GM12878 (cell line): ENCODE data around the gene KCNK1. TPM values are rescaled to one million over a fixed set of nuclear protein-coding genes. Genes with fewer than 3 reads are reported as not detected.

ENCODE experiments used
- ATF7 ChIP-seq: fragments of 450-650 bp; IDR thresholded peaks from 2 replicates; pipeline ENCODE4 v1.6.1; 2016; ENCODE audit warnings: low read depth, mild to moderate bottlenecking
- BRCA1 ChIP-seq: IDR thresholded peaks from 2 replicates; pipeline ENCODE4 v1.6.1; 2011; ENCODE audit warnings: low read depth, low read length, improper control_type of control experiment
- CBFB ChIP-seq: IDR thresholded peaks from 2 replicates; pipeline ENCODE4 v1.6.1; 2016; ENCODE audit warnings: antibody characterized with exemption, low read depth
- CHD1 ChIP-seq: IDR thresholded peaks from 2 replicates; pipeline ENCODE4 v1.6.1; 2012; ENCODE audit warnings: low read depth, low read length, improper control_type of control experiment
- CHD2 ChIP-seq: IDR thresholded peaks from 2 replicates; pipeline ENCODE4 v1.6.1; 2011; ENCODE audit warnings: low read depth, low read length, improper control_type of control experiment, borderline replicate concordance
- EGR1 ChIP-seq, 2 experiments: IDR thresholded peaks; 1 replicate in 1 of 2; 2 replicates in 1 of 2; pipeline ENCODE4 v1.6.1; 2011 to 2012; ENCODE audit warnings: low read depth in 2 of 2, low read length in 2 of 2, borderline replicate concordance in 1 of 2, mild to moderate bottlenecking in 1 of 2, moderate library complexity in 1 of 2
- FOS ChIP-seq: IDR thresholded peaks from 3 replicates; pipeline ENCODE4 v1.6.1; 2011; ENCODE audit warnings: borderline replicate concordance; ENCODE audit not compliant: insufficient read length; ENCODE audit errors: extremely low read depth
- NFXL1 ChIP-seq: fragments of 450-650 bp; IDR thresholded peaks from 2 replicates; pipeline ENCODE4 v1.6.1; 2017; ENCODE audit warnings: antibody characterized with exemption, mild to moderate bottlenecking, borderline replicate concordance
- POU2F2 ChIP-seq: IDR thresholded peaks from 3 replicates; pipeline ENCODE4 v1.6.1; 2011; ENCODE audit warnings: low read depth, mild to moderate bottlenecking, low read length, borderline replicate concordance
- SREBF2 ChIP-seq: IDR thresholded peaks from 2 replicates; pipeline ENCODE4 v1.6.1; 2012; ENCODE audit warnings: mild to moderate bottlenecking, low read length
- SRF ChIP-seq, 2 experiments: IDR thresholded peaks; 2 replicates each; pipeline ENCODE4 v1.6.1; 2011; ENCODE audit warnings: low read depth in 2 of 2, low read length in 2 of 2, mild to moderate bottlenecking in 1 of 2, moderate library complexity in 1 of 2
- TARDBP ChIP-seq: IDR thresholded peaks from 2 replicates; pipeline ENCODE4 v1.6.1; 2016; ENCODE audit warnings: borderline replicate concordance
- polyA plus RNA-seq, 11 experiments: library from polyadenylated mRNA; depleted of rRNA in 4 of 11; unstranded in 6 of 11; stranded (reverse) in 5 of 11; fragments of >200 nt; fragmentation: Nextera tagmentation in 4 of 11; fragmentation: Illumina TruSeq in 1 of 11; extraction: Ambion mirVana in 4 of 11; extraction: Trizol in 1 of 11; gene quantifications; 1 replicate in 1 of 11; 2 replicates in 10 of 11; pipeline versions ENCODE4 v1.2.1 to v1.2.3, GENCODE V29; 2011 to 2016; ENCODE audit warnings: inconsistent platforms in 2 of 11, missing spikeins in 2 of 11, low read depth in 1 of 11
- total RNA-seq, 4 experiments: library from RNA; depleted of rRNA in 3 of 4; stranded (reverse); fragments of >200 nt in 3 of 4; fragmentation: Illumina TruSeq in 1 of 4; extraction: Trizol in 1 of 4; gene quantifications; 2 replicates each; pipeline versions ENCODE4 v1.2.1 to v1.2.3, GENCODE V29; 2013 to 2021
- TF ChIP-seq, protein P1 (sequence below): fragments of 450-650 bp; IDR thresholded peaks from 2 replicates; pipeline ENCODE4 v1.6.1; 2017; ENCODE audit warnings: mild to moderate bottlenecking, moderate library complexity
- TF ChIP-seq, protein P2 (sequence below): IDR thresholded peaks from 2 replicates; pipeline ENCODE4 v1.6.1; 2012; ENCODE audit warnings: low read length, inconsistent platforms
- TF ChIP-seq, protein P3 (sequence below): fragments of 450-650 bp; IDR thresholded peaks from 2 replicates; pipeline ENCODE4 v1.6.1; 2014; ENCODE audit warnings: mild to moderate bottlenecking
- TF ChIP-seq, protein P4 (sequence below): fragments of 450-650 bp; formaldehyde crosslinking; IDR thresholded peaks from 2 replicates; pipeline ENCODE4 v1.5.0; 2022; ENCODE audit warnings: mild to moderate bottlenecking, missing genetic modification characterization
- TF ChIP-seq, protein P5 (sequence below): fragments of 150-350 bp; IDR thresholded peaks from 2 replicates; pipeline ENCODE4 v1.6.1; 2016; ENCODE audit warnings: low read depth, low read length

The KCNK1 gene
- total and polyA plus RNA-seq, 10 of the 15 experiments (the other 5 are each of a cell fraction or from before 2014, with no cell fraction given), result 9.4 to 27.6 (median 15.1) TPM

DNA sequence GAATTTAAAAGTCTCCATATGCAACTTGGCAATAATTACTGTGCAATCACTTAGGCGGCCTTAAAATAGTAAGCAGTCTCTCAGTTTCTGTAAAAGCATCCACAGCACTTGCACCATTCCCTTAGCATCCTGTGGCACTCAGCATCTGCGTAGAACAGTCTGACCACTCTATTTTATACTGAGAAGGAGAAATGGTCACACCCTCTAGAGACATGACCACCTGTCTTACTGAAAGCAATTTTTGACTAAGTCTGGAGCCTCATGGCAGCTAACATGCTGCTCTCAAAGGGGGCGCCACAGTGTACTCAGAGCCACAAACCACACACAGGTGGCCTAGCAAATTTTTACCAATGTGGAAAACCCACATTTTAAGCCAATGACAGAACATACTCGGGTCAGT, 62.0 kb downstream of the KCNK1 start (continued):
- TF ChIP-seq, protein P1, sequence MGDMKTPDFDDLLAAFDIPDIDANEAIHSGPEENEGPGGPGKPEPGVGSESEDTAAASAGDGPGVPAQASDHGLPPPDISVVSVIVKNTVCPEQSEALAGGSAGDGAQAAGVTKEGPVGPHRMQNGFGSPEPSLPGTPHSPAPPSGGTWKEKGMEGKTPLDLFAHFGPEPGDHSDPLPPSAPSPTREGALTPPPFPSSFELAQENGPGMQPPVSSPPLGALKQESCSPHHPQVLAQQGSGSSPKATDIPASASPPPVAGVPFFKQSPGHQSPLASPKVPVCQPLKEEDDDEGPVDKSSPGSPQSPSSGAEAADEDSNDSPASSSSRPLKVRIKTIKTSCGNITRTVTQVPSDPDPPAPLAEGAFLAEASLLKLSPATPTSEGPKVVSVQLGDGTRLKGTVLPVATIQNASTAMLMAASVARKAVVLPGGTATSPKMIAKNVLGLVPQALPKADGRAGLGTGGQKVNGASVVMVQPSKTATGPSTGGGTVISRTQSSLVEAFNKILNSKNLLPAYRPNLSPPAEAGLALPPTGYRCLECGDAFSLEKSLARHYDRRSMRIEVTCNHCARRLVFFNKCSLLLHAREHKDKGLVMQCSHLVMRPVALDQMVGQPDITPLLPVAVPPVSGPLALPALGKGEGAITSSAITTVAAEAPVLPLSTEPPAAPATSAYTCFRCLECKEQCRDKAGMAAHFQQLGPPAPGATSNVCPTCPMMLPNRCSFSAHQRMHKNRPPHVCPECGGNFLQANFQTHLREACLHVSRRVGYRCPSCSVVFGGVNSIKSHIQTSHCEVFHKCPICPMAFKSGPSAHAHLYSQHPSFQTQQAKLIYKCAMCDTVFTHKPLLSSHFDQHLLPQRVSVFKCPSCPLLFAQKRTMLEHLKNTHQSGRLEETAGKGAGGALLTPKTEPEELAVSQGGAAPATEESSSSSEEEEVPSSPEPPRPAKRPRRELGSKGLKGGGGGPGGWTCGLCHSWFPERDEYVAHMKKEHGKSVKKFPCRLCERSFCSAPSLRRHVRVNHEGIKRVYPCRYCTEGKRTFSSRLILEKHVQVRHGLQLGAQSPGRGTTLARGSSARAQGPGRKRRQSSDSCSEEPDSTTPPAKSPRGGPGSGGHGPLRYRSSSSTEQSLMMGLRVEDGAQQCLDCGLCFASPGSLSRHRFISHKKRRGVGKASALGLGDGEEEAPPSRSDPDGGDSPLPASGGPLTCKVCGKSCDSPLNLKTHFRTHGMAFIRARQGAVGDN, result 0 out of 2 replicates have a peak, but pooled peaks have one; percentile 20
- TF ChIP-seq POU2F2 (peak; percentile 62; the same call in 1 of the 3 replicates), SREBF2 (no peak), FOS (no peak), BRCA1 (no peak), CHD2 (peak; percentile 49; the same call in 1 of the 2 replicates), TARDBP (no peak; the same call in 1 of the 2 replicates), ATF7 (peak; percentile 59; the same call in 1 of the 2 replicates), NFXL1 (no peak), CHD1 (no peak), EGR1 (IDR thresholded peaks at IDR 0.05; ENCODE audit: borderline replicate concordance in 1 of 2, low read depth in 2 of 2, low read length in 2 of 2) (no peak), CBFB (peak; percentile 95), SRF (IDR thresholded peaks at IDR 0.05; ENCODE audit: low read depth in 2 of 2, low read length in 2 of 2) (no peak)
- TF ChIP-seq, protein P2, sequence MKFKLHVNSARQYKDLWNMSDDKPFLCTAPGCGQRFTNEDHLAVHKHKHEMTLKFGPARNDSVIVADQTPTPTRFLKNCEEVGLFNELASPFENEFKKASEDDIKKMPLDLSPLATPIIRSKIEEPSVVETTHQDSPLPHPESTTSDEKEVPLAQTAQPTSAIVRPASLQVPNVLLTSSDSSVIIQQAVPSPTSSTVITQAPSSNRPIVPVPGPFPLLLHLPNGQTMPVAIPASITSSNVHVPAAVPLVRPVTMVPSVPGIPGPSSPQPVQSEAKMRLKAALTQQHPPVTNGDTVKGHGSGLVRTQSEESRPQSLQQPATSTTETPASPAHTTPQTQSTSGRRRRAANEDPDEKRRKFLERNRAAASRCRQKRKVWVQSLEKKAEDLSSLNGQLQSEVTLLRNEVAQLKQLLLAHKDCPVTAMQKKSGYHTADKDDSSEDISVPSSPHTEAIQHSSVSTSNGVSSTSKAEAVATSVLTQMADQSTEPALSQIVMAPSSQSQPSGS, result peak; percentile 83
- TF ChIP-seq, protein P3, sequence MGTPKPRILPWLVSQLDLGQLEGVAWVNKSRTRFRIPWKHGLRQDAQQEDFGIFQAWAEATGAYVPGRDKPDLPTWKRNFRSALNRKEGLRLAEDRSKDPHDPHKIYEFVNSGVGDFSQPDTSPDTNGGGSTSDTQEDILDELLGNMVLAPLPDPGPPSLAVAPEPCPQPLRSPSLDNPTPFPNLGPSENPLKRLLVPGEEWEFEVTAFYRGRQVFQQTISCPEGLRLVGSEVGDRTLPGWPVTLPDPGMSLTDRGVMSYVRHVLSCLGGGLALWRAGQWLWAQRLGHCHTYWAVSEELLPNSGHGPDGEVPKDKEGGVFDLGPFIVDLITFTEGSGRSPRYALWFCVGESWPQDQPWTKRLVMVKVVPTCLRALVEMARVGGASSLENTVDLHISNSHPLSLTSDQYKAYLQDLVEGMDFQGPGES, result no peak
- TF ChIP-seq, protein P4, sequence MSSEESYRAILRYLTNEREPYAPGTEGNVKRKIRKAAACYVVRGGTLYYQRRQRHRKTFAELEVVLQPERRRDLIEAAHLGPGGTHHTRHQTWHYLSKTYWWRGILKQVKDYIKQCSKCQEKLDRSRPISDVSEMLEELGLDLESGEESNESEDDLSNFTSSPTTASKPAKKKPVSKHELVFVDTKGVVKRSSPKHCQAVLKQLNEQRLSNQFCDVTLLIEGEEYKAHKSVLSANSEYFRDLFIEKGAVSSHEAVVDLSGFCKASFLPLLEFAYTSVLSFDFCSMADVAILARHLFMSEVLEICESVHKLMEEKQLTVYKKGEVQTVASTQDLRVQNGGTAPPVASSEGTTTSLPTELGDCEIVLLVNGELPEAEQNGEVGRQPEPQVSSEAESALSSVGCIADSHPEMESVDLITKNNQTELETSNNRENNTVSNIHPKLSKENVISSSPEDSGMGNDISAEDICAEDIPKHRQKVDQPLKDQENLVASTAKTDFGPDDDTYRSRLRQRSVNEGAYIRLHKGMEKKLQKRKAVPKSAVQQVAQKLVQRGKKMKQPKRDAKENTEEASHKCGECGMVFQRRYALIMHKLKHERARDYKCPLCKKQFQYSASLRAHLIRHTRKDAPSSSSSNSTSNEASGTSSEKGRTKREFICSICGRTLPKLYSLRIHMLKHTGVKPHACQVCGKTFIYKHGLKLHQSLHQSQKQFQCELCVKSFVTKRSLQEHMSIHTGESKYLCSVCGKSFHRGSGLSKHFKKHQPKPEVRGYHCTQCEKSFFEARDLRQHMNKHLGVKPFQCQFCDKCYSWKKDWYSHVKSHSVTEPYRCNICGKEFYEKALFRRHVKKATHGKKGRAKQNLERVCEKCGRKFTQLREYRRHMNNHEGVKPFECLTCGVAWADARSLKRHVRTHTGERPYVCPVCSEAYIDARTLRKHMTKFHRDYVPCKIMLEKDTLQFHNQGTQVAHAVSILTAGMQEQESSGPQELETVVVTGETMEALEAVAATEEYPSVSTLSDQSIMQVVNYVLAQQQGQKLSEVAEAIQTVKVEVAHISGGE (CRISPR knock-in tag), result no peak
- TF ChIP-seq, protein P5, sequence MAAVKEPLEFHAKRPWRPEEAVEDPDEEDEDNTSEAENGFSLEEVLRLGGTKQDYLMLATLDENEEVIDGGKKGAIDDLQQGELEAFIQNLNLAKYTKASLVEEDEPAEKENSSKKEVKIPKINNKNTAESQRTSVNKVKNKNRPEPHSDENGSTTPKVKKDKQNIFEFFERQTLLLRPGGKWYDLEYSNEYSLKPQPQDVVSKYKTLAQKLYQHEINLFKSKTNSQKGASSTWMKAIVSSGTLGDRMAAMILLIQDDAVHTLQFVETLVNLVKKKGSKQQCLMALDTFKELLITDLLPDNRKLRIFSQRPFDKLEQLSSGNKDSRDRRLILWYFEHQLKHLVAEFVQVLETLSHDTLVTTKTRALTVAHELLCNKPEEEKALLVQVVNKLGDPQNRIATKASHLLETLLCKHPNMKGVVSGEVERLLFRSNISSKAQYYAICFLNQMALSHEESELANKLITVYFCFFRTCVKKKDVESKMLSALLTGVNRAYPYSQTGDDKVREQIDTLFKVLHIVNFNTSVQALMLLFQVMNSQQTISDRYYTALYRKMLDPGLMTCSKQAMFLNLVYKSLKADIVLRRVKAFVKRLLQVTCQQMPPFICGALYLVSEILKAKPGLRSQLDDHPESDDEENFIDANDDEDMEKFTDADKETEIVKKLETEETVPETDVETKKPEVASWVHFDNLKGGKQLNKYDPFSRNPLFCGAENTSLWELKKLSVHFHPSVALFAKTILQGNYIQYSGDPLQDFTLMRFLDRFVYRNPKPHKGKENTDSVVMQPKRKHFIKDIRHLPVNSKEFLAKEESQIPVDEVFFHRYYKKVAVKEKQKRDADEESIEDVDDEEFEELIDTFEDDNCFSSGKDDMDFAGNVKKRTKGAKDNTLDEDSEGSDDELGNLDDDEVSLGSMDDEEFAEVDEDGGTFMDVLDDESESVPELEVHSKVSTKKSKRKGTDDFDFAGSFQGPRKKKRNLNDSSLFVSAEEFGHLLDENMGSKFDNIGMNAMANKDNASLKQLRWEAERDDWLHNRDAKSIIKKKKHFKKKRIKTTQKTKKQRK, result no peak
